Inflammatory macrophage (primary cell): ENCODE data around the gene WDR82.
"Not testable (repeated sequence)": the region's sequence is repeated elsewhere in the genome, so short reads cannot be mapped to it uniquely, and the experiment has no call there.

Source experiments
- DNase-seq, 2 donors: peaks; one replicate each; pipeline ENCODE4 v3.0.0-alpha.2; 2020 to 2022

WDR82 gene

GRCh38 chr3:52288674-52289073 lies 10.2 kb upstream of the WDR82 start:
- DNase-seq, result no peak

- DNase-seq, result peak; percentile 30 to 42
Measured at GRCh38 chr3:52286777-52287110, 8.3 kb upstream of the WDR82 start.

GRCh38 chr3:52284051-52284450 lies 5.6 kb upstream of the WDR82 start:
- not testable (repeated sequence) for DNase-seq

DNA sequence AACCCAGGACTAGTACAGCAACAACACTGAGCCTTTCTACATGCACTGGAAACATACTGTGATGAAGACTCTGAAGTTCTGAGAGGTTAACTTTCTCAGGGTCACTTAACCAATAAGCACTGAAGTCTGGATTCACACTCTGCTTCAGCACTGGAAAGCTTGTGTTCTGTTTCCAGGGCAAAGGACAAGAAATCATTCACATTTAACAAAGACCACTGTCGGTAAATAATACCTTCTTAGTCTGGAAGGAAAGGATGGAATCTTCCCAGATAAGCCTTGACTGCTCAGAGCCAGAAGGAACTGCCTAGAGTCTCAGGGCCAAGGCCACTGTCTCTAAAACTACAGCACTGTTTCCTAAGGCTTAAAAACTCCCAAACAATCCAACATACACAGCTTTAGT lies 4.9 kb upstream of the WDR82 start:
- no peak for DNase-seq

DNA sequence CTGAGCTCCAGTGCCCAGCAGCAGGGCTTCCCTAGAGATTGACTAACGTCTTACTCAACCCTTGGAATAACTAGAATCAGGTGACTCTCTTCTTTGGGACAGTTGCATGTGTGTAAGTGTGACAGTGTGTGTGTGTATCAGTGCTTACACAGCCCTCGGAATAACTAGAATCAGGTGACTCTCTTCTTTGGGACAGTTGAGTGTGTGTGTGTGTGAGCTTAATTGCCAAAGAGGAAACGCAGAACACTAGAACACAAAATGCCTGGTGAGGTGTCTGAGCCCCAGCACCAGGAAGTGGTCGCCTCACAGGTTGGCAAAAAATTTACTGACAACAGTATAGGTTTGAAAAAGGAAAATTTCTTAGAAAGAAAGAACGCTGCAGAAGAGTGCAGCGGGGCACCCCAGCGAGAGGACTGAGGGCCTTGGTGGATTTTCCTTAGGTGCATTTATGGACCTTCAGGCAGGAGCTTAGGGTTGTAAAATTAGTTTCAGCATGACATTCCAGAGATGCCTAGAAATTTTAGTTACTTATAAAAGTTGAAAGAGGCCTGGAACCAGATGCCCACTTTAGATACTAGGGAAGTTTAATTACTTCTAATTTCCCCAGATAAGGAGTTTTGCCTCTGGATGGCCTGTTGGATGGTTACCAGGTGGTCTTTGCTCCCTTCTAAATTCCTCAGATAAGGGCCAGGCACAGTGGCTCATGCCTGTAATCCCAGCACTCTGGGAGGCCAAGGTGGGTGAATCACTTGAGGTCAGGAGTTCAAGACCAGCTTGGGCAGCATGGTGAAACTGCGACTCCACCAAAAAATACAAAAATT lies 3.7 kb upstream of the WDR82 start:
- DNase-seq, result peak; percentile 20 to 38

GRCh38 chr3:52280050-52280461 lies 1.6 kb upstream of the WDR82 start:
- DNase-seq, result no peak

GRCh38 chr3:52279596-52279995 lies 1.1 kb upstream of the WDR82 start:
- no peak for DNase-seq

DNA sequence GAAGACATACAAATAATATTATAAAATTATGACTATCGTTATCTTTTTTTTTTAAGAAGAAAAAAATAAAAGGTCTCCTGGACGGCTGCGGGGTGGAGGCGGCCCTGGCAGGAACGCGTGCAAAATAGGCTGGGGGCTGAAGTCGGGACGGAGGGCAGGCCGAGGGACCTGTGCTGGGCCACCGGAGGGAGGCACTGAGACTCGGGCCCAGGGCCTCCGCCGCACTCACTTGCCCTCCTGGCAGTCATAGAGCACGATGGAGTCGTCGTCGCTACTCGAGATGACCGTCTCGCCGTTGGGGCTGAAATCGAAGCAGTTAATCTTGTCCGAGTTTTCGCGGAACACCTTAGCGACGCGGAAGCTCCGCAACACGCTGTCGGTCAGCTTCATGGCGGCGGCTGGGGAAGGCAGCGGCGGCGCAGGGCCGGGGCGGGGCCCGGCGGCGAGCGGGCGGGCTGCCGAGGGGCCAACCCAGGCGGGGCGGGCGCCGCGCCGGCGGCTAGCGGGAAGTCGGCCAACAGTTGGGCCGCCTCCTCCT lies 408 bp downstream of the WDR82 start:
- peak in 1 of 2 donors; percentile 69 for DNase-seq

DNA sequence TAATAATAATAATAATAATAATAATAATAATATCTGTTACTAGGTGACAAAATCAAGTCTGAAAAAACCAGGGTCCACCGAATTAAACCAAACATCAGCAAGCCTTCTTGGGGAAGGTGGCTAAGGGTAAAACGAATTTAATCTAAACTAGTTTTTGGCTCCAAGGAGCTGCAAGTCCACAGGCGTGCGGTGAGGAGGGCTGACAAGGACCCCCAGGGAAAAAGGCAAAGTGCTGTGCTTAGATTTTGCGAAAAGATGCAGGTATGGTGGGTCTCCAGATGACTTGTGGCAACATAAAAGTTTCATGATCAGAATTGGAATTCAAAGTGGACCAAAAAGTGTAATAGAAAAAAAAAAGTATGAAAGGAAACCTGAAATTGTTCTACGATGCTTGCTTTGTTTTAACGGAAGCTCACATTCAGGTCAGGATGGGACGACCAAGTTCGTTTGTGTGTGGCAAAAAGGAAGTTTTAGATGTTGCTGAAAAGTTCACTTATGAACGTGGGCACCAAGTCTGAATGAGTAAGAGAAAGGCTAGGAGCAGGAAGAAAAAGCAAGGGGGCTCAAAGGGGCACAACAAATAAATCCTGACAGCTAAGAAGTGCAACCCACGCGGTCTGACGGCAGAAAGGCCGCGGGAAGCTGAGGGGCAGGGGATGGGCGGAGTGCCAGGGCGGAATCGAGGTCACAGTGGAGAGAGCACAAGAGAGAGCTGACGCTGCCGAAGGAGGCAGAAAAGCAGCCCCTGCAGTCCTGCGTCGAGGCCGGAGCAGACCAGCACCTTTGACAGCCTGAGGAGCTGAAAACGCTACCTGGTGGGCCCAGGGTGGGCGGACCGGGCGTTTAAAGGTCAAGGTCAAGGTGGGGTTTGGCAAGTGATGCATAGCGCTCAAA lies 1.1 kb downstream of the WDR82 start:
- peak; percentile 80 to 88 for DNase-seq

DNA sequence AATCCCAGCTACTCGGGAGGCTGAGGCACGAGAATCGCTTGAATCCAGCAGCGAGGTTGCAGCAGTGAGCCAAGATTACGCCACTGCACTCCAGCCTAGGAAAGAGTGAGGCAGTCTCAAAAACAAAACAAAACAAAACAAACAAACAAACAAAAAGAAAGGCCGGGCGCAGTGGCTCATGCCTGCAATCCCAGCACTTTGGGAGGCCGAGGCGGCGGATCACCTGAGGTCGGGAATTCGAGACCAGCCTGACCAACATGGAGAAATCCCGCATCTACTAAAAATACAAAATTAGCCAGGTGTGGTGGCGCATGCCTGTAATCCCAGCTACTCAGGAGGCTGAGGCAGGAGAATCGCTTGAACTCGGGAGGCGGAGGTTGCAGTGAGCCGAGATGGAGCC lies 3.7 kb downstream of the WDR82 start:
- DNase-seq, result not testable (repeated sequence)

GRCh38 chr3:52272831-52273230 lies 5.6 kb downstream of the WDR82 start:
- DNase-seq, result no peak

GRCh38 chr3:52272172-52272571 lies 6.3 kb downstream of the WDR82 start:
- not testable (repeated sequence) for DNase-seq

DNA sequence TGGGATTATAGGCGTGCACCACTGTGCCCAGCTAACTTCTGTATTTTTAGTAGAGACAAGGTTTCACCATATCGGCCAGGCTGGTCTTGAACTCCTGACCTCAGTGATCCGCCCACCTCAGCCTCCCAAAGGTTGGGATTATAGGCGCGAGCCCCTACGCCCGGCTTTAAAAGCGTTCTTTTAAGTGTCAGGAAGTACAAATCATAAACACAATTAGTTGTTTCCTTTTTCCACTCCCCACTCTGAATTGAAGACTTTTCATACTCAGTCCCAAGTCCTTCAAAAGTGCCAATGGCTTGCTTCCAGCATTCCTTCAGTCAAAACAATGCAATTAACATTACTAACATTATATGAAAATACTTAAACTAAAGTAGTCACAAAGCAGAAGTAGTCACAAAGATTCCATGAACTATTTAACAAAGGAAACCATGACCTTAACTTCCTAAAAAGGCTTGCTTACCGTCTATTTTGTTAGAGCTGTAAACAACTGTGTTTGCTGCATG lies 8.1 kb downstream of the WDR82 start:
- peak; percentile 83 to 84 for DNase-seq

- peak in 1 of 2 donors; percentile 45 for DNase-seq
Measured at GRCh38 chr3:52269776-52270175, 8.7 kb downstream of the WDR82 start.

DNA sequence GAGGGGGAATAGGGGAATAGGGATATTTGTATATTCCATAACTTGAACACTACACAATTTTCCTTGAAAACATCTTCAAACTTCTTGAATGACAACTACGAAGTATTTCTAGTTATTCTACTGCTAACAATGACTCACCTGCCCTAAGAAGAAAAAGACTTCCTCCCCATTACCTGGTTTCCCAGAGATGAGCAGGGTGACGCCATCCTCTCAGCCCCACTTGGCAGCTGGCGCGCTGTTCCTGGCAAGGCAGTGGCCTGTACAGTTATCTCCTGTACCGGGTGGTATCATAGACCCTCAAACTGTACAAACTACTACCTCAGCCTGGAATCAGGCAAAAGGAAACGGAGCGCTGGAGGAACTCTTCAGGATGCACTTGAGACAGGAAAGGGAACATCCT lies 10.4 kb downstream of the WDR82 start:
- no peak for DNase-seq

- DNase-seq, result no peak
Measured at GRCh38 chr3:52265387-52265786, 13.1 kb downstream of the WDR82 start.

DNA sequence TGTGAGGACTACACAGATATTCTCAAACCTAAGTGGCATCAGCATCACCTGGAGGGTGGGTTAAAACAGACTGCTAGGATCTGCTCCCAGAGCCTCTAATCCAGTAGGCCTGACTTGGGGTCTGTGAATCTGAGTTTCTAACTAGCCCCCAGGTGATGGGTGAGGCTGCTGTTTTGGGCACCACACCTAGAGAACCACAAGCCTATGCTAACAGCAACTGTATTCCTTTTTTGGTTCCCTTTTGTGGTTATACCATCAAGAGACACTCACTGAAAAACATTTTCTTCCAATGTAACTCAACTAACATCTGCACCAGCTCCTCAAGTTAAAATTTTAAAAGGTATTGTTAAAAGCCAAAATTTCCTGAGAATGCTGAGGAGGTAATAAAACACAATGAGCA lies 16.0 kb downstream of the WDR82 start:
- DNase-seq, result no peak

DNA sequence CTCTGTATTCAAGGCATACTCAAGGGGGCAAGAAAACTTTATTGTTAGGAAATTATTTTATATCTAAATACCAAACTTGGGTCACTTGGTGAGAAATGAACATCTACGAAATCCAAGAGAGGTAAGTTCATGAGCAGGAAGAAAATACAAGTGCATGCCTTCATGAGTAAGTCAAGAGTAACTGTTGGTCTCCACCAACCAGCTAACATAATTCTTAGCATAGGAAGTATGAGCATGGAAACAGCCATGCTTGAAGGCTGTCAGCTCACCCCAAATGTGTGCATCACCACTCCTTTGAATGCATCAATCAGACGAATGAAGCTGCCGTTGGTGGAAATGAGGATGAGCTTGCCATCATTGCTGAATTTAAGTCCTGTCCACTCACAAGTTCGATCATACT lies 19.0 kb downstream of the WDR82 start:
- no peak for DNase-seq

- no peak for DNase-seq
Measured at GRCh38 chr3:52259035-52259434, 19.4 kb downstream of the WDR82 start.

GRCh38 chr3:52257911-52258310 lies 20.5 kb downstream of the WDR82 start:
- DNase-seq, result no peak

DNA sequence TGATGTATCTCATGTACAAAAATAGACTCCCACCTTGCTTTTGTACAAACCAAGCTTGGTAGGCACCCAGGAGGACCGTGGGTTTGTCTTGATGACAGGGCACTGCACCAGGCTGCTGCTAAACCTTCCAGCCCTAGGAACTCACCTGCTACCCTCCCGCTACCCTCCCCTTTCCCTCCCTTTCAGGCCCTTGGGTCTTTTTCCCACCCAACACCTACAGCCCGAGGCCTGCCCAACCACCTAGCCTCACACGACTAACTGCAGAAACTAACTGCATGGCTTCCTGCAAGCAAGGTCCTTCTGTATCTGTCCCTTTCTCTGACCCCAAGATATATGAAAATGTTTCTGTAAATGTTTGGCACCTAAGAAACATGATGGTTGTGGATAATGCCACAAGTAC lies 21.8 kb downstream of the WDR82 start:
- DNase-seq, result no peak

GRCh38 chr3:52256159-52256558 lies 22.3 kb downstream of the WDR82 start:
- DNase-seq, result no peak

- DNase-seq, result no peak
Measured at GRCh38 chr3:52254608-52255007, 23.8 kb downstream of the WDR82 start.
